Measurements from ENCODE around the gene CYP11A1.
A peak's percentile ranks its signal among the peaks of the same experiment; 100 is the strongest.

CYP11A1 gene

DNA sequence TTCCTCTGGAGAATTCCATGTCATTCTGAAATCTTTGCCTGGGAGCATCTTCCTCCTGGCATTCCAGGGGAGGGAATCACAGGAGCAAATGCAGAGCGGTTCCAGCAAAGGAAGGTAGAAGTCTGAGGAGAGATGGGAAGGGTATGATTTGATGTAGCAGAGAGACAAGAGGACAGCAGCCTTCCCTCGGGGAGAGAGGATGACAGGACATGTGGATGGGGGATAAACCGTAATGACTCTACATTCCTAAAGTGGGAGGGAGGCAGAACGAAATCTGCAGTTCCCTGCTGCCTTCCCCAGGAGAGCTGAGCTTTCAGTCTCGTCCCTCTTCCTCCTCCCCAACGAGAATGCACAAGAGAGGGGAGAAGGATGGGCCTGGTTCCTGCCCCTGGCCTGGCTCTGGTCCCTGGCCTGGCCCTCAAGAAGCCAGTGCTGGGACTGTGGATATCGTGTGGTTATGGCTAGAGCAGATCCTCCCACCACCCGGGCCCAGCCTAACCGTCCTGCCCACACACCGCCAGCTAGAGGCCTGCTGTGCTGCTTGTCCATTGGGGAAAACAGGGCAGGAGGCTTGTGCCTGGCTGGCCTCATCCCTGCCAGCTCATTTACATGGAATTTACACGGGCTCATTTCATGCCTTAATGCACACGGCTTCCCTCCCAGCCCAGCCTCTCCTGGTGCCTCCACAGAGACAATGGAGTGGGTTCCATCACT is 39.7 kb upstream of the CYP11A1 start:
- H2BK5ac ChIP-seq (ENCODE audit: low read depth, low read length, poor library complexity) = peak overlapping the region; percentile 8
- H3K9me3 ChIP-seq (ENCODE audit: insufficient read depth, low read depth, low read length) = peaks cover 4% of the 10 kb centered on the region
- no peak overlapping the region for H3K4me2 ChIP-seq (ENCODE audit: low read length)
- H3K4ac ChIP-seq (ENCODE audit: low read depth, low read length) = no peak overlapping the region
- peak; percentile 88 to 91 for DNase-seq
- peak overlapping the region; percentile 11 for H4K8ac ChIP-seq (ENCODE audit: low read depth, low read length)
- peaks cover 10% of the 10 kb centered on the region for H3K79me1 ChIP-seq (ENCODE audit: low read length)
- H3K36me3 ChIP-seq (ENCODE audit: control insufficient read depth in 1 of 2, insufficient read depth in 2 of 2, low read length in 2 of 2) = peaks cover 23% of the 10 kb centered on the region in 2 experiments
- peak overlapping the region; percentile 17 for H3K18ac ChIP-seq (ENCODE audit: low read length)
- peak overlapping the region; percentile 7 for H3K14ac ChIP-seq (ENCODE audit: low read length)
- H3K79me2 ChIP-seq (ENCODE audit: control insufficient read depth, insufficient read depth, low read length, poor library complexity) = no peaks in the 10 kb centered on the region
- no peak overlapping the region for H4K12ac ChIP-seq (ENCODE audit: low read depth, low read length)
- H3K27ac ChIP-seq (ENCODE audit: low read depth, low read length) = peak overlapping the region; percentile 55
- no CpG with 5 or more reads among the region's 12 CpGs for WGBS (ENCODE audit: extremely low coverage, insufficient coverage, insufficient read length)
- H2BK120ac ChIP-seq (ENCODE audit: insufficient read depth, low read length, poor library complexity) = no peak overlapping the region
- H3K27me3 ChIP-seq (ENCODE audit: insufficient read depth, low read length) = no peaks in the 10 kb centered on the region
- peak overlapping the region; percentile 45 for H4K91ac ChIP-seq (ENCODE audit: low read depth, low read length)
- H3K4me3 ChIP-seq (ENCODE audit: low read depth, low read length) = no peak overlapping the region
- no peak overlapping the region for H2AFZ ChIP-seq (ENCODE audit: insufficient read depth, low read length, poor library complexity)
- H2AK5ac ChIP-seq (ENCODE audit: low read length) = no peak overlapping the region
- H3K23ac ChIP-seq (ENCODE audit: low read length) = no peak overlapping the region
- H2BK12ac ChIP-seq (ENCODE audit: low read length) = no peak overlapping the region
- H3K9ac ChIP-seq (ENCODE audit: low read length) = no peak overlapping the region
- H3K4me1 ChIP-seq (ENCODE audit: control insufficient read depth in 1 of 2, insufficient read depth in 2 of 2, low read length in 2 of 2) = peaks cover 15 to 20% of the 10 kb centered on the region in 2 experiments

- peaks cover 4% of the 10 kb centered on the region for H3K9me3 ChIP-seq (ENCODE audit: insufficient read depth, low read depth, low read length)
- H2BK120ac ChIP-seq (ENCODE audit: insufficient read depth, low read length, poor library complexity) = no peak overlapping the region
- peak overlapping the region; percentile 55 for H3K27ac ChIP-seq (ENCODE audit: low read depth, low read length)
- H3K36me3 ChIP-seq (ENCODE audit: control insufficient read depth in 1 of 2, insufficient read depth in 2 of 2, low read length in 2 of 2) = peaks cover 16% of the 10 kb centered on the region in 2 experiments
- H3K79me1 ChIP-seq (ENCODE audit: low read length) = peaks cover 7% of the 10 kb centered on the region
- no peak overlapping the region for H3K4me2 ChIP-seq (ENCODE audit: low read length)
- no peak overlapping the region for H2AK5ac ChIP-seq (ENCODE audit: low read length)
- no peak for DNase-seq
- H3K4ac ChIP-seq (ENCODE audit: low read depth, low read length) = no peak overlapping the region
- H4K8ac ChIP-seq (ENCODE audit: low read depth, low read length) = no peak overlapping the region
- H3K79me2 ChIP-seq (ENCODE audit: control insufficient read depth, insufficient read depth, low read length, poor library complexity) = no peaks in the 10 kb centered on the region
- no peak overlapping the region for H3K18ac ChIP-seq (ENCODE audit: low read length)
- peak overlapping the region; percentile 20 for H3K23ac ChIP-seq (ENCODE audit: low read length)
- H4K12ac ChIP-seq (ENCODE audit: low read depth, low read length) = no peak overlapping the region
- WGBS (ENCODE audit: extremely low coverage, insufficient coverage, insufficient read length) = no CpG with 5 or more reads among the region's 4 CpGs
- H2AFZ ChIP-seq (ENCODE audit: insufficient read depth, low read length, poor library complexity) = no peak overlapping the region
- H3K9ac ChIP-seq (ENCODE audit: low read length) = no peak overlapping the region
- no peak overlapping the region for H2BK5ac ChIP-seq (ENCODE audit: low read depth, low read length, poor library complexity)
- H4K91ac ChIP-seq (ENCODE audit: low read depth, low read length) = peak overlapping the region; percentile 13
- no peak overlapping the region for H2BK12ac ChIP-seq (ENCODE audit: low read length)
- no peaks in the 10 kb centered on the region for H3K27me3 ChIP-seq (ENCODE audit: insufficient read depth, low read length)
- peaks cover 10 to 14% of the 10 kb centered on the region in 2 experiments for H3K4me1 ChIP-seq (ENCODE audit: control insufficient read depth in 1 of 2, insufficient read depth in 2 of 2, low read length in 2 of 2)
- no peak overlapping the region for H3K4me3 ChIP-seq (ENCODE audit: low read depth, low read length)
- peak overlapping the region; percentile 25 for H3K14ac ChIP-seq (ENCODE audit: low read length)
Measured at GRCh38 chr15:74406517-74406916, 39.1 kb upstream of the CYP11A1 start.

GRCh38 chr15:74405823-74406222 is 38.4 kb upstream of the CYP11A1 start:
- no peaks in the 10 kb centered on the region for H3K27me3 ChIP-seq (ENCODE audit: insufficient read depth, low read length)

DNA sequence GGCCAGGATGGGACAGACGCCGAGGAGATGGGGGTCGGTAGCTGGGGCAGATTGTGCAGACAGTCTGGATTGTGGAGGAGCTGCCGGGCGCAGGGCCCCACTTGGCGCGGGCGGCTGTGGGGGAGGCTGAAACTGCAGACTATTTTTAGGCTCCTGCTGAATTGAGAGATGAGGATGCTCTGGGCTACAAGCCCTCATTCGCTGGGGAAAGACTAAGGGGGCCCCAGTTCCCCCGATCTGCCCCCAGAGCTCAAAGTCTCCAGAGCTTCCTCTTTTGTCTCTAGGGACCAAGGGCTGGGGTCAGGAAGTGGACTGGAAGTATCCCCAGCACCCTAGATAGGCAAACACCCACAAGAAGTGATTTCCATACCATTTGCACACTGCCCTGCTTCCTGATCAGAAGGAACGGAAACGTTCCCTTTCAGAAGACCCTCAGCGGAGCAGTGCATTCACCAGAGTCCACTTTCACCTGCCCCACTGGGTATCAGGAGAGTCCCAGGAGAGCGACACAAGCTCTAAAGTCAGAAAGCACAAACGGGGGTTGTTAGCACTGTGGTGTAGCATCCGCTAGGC is 36.6 kb upstream of the CYP11A1 start:
- Histone ChIP-seq H3K14ac (ENCODE audit: low read length) (no peak overlapping the region), H4K8ac (ENCODE audit: low read depth, low read length) (no peak overlapping the region), H3K36me3 (ENCODE audit: control insufficient read depth in 1 of 2, insufficient read depth in 2 of 2, low read length in 2 of 2) (no peaks in the 10 kb centered on the region), H4K12ac (ENCODE audit: low read depth, low read length) (no peak overlapping the region), H2BK5ac (ENCODE audit: low read depth, low read length, poor library complexity) (no peak overlapping the region), H2AK5ac (ENCODE audit: low read length) (peak overlapping the region; percentile 20), H2BK12ac (ENCODE audit: low read length) (no peak overlapping the region), H2BK120ac (ENCODE audit: insufficient read depth, low read length, poor library complexity) (no peak overlapping the region), H3K27ac (ENCODE audit: low read depth, low read length) (no peak overlapping the region), H3K4ac (ENCODE audit: low read depth, low read length) (no peak overlapping the region), H3K18ac (ENCODE audit: low read length) (no peak overlapping the region), H3K9ac (ENCODE audit: low read length) (no peak overlapping the region), H3K4me1 (ENCODE audit: control insufficient read depth in 1 of 2, insufficient read depth in 2 of 2, low read length in 2 of 2) (peaks cover 20 to 26% of the 10 kb centered on the region in 2 experiments), H3K4me3 (ENCODE audit: low read depth, low read length) (no peak overlapping the region), H2AFZ (ENCODE audit: insufficient read depth, low read length, poor library complexity) (no peak overlapping the region), H3K4me2 (ENCODE audit: low read length) (no peak overlapping the region), H4K91ac (ENCODE audit: low read depth, low read length) (no peak overlapping the region), H3K9me3 (ENCODE audit: insufficient read depth, low read depth, low read length) (peaks cover 7% of the 10 kb centered on the region), H3K23ac (ENCODE audit: low read length) (no peak overlapping the region), H3K79me2 (ENCODE audit: control insufficient read depth, insufficient read depth, low read length, poor library complexity) (peaks cover 2% of the 10 kb centered on the region), H3K79me1 (ENCODE audit: low read length) (peaks cover 13% of the 10 kb centered on the region), H3K27me3 (ENCODE audit: insufficient read depth, low read length) (no peaks in the 10 kb centered on the region)
- DNase-seq = no peak
- no CpG with 5 or more reads among the region's 16 CpGs for WGBS (ENCODE audit: extremely low coverage, insufficient coverage, insufficient read length)

More at GRCh38 chr15:74405823-74406222, 38.4 kb upstream of the CYP11A1 start:
- H3K9me3 ChIP-seq (ENCODE audit: insufficient read depth, low read depth, low read length) = peaks cover 7% of the 10 kb centered on the region
- WGBS (ENCODE audit: extremely low coverage, insufficient coverage, insufficient read length) = no CpG with 5 or more reads among the region's 7 CpGs
- H3K79me2 ChIP-seq (ENCODE audit: control insufficient read depth, insufficient read depth, low read length, poor library complexity) = no peaks in the 10 kb centered on the region
- H4K8ac ChIP-seq (ENCODE audit: low read depth, low read length) = no peak overlapping the region
- H2BK5ac ChIP-seq (ENCODE audit: low read depth, low read length, poor library complexity) = no peak overlapping the region
- H2AFZ ChIP-seq (ENCODE audit: insufficient read depth, low read length, poor library complexity) = no peak overlapping the region
- H4K91ac ChIP-seq (ENCODE audit: low read depth, low read length) = no peak overlapping the region
- no peak overlapping the region for H4K12ac ChIP-seq (ENCODE audit: low read depth, low read length)
- H2BK120ac ChIP-seq (ENCODE audit: insufficient read depth, low read length, poor library complexity) = no peak overlapping the region
- H3K79me1 ChIP-seq (ENCODE audit: low read length) = peaks cover 7% of the 10 kb centered on the region
- H3K27ac ChIP-seq (ENCODE audit: low read depth, low read length) = no peak overlapping the region
- H3K36me3 ChIP-seq (ENCODE audit: control insufficient read depth in 1 of 2, insufficient read depth in 2 of 2, low read length in 2 of 2) = peaks cover 9 to 10% of the 10 kb centered on the region in 2 experiments
- no peak overlapping the region for H2AK5ac ChIP-seq (ENCODE audit: low read length)
- no peak overlapping the region for H3K4ac ChIP-seq (ENCODE audit: low read depth, low read length)
- H3K9ac ChIP-seq (ENCODE audit: low read length) = no peak overlapping the region
- no peak overlapping the region for H3K4me3 ChIP-seq (ENCODE audit: low read depth, low read length)
- H2BK12ac ChIP-seq (ENCODE audit: low read length) = no peak overlapping the region
- H3K23ac ChIP-seq (ENCODE audit: low read length) = no peak overlapping the region
- DNase-seq = no peak
- no peak overlapping the region for H3K14ac ChIP-seq (ENCODE audit: low read length)
- H3K4me1 ChIP-seq (ENCODE audit: control insufficient read depth in 1 of 2, insufficient read depth in 2 of 2, low read length in 2 of 2) = peaks cover 13 to 19% of the 10 kb centered on the region in 2 experiments
- no peak overlapping the region for H3K4me2 ChIP-seq (ENCODE audit: low read length)
- no peak overlapping the region for H3K18ac ChIP-seq (ENCODE audit: low read length)

All from trophoblast cell (in vitro differentiated cells and primary cell).